Stimulated activated CD4-positive, alpha-beta T cell treated with anti-CD3 and anti-CD28 coated beads, Interleukin-4, amount 100 ng/mL, for 24 hours (primary cell): ENCODE data around the gene DNAH10.
"Not testable (repeated sequence)": the region's sequence is repeated elsewhere in the genome, so short reads cannot be mapped to it uniquely, and the experiment has no call there.

ENCODE experiments used
- DNase-seq: peaks from one replicate; pipeline ENCODE4 v3.0.0-alpha.2; 2020

The DNAH10 gene

DNA sequence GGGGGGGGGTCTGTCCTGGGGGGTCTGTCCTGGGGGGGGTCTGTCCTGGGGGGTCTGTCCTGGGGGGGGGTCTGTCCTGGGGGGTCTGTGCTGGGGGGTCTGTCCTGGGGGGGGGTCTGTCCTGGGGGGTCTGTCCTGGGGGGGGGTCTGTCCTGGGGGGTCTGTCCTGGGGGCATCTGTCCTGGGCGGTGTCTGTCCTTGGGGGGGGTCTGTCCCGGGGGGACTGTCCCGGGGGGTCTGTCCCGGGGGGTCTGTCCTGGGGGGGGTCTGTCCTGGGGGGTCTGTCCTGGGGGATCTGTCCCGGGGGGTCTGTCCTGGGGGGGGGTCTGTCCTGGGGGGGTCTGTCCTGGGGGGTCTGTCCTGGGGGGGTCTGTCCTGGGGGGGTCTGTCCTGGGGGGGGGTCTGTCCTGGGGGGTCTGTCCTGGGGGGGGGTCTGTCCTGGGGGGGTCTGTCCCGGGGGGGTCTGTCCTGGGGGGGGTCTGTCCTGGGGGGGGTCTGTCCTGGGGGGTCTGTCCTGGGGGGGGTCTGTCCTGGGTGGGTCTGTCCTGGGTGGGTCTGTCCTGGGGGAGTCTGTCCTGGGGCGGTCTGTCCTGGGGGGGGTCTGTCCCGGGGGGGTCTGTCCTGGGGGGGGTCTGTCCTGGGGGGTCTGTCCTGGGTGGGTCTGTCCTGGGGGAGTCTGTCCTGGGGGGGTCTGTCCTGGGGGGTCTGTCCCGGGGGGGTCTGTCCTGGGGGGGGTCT, 149.7 kb downstream of the DNAH10 start:
- not testable (repeated sequence) for DNase-seq

DNA sequence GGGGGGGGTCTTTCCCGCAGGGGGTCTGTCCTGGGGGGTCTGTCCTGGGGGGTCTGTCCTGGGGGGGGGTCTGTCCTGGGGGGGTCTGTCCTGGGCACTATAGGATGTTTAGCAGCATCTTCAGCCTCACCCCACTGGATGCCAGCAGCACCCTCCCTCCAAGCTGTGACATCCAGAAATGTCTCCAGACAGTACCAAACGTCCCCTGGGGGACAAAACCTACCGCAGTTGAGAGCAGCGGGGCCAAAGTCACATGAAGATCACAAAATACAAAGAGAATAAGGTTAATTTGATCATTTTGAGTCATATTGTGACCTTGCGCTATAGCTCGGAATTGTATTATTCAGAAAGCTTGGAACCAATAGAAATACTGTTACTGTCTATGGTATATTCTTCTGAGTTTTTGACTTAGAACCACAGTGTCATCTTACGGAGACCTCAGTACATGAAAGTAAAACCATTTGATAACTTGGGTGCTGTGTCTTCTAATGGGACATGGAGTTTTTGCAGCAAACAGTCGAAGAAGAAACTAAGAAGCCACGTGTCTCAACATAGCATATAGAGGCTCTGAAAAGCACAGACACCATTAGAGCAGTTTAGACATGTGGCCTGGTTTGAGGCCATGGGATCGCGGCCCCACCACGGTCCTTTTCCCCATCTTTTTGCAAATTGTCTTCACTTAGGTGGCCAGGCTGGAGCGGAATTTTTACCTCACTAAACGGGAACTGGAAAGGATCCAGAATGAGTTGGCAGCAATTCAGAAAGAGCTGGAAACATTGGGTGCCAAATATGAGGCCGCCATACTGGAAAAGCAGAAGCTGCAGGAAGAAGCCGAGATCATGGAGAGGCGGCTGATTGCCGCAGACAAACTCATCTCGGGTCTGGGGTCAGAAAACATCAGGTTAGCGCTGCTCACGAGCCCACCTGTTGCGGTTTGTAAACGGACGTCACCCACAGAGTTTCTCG, 150.6 kb downstream of the DNAH10 start:
- DNase-seq: no peak

DNA sequence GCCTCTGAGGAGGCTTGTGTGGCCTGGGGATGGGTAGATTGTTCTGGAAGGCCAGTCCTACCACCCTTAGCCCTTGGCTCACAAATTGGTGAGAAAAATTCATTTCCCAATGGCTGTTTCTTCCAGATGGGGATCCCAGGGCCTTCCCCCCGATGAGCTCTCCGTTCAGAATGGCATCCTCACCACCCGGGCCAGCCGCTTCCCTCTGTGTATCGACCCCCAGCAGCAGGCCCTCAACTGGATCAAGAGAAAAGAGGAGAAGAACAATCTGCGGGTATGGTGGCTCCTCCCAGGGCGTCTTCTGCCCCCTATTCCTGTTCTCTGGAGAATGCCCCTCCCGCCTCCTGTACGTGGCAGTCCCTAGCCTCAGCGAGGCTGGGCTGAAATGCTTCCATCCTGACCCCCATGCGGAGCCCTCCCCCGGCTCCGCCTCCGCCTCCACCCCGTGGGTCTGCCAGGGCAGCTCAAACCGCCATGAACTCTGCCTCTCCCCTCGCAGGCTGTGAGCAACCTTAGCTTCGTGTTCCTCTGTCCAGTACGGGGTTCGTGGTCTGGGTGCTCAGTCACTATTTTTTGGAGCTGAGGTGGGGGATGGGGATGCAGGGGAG, 152.7 kb downstream of the DNAH10 start:
- DNase-seq: no peak

DNA sequence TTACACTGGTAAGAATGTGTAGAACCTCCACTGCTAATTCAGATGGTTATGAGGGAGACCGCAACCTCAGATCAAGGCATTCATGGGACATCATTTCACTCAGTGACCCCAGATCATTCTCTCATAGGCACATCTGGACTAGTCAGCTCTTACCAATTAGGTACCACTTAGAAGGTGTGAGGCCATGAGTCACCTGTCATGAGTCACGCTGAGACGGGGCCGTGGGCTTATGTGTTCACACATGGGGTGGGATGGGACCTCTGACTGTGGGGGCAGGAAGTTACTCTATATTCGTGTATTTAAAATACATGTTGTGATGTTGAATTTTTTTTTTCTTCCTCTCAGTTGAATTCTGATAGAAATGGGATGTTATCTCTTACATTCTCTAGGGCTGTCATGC, 154.6 kb downstream of the DNAH10 start:
- DNase-seq: peak; percentile 74

DNA sequence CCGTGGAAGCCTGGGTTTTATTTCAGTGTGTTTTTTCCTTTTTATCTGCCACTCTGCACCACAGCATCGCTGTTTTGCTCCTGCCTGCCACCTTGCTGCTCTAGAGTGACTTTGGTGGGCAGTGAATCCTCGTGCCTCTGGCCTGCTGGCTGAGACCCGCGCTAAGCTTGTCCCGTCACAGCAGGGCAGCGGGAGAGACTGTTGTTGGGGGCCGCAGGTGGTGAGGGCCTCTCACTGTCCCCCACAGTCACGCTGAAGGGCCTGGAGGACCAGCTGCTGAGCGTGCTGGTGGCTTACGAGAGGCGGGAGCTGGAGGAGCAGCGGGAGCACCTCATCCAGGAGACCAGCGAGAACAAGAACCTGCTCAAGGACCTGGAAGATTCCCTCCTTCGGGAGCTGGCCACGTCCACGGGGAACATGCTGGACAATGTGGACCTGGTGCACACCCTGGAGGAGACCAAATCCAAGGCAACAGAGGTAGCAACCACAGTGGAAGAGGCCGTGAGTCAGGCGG, 155.3 kb downstream of the DNAH10 start:
- no peak for DNase-seq

DNA sequence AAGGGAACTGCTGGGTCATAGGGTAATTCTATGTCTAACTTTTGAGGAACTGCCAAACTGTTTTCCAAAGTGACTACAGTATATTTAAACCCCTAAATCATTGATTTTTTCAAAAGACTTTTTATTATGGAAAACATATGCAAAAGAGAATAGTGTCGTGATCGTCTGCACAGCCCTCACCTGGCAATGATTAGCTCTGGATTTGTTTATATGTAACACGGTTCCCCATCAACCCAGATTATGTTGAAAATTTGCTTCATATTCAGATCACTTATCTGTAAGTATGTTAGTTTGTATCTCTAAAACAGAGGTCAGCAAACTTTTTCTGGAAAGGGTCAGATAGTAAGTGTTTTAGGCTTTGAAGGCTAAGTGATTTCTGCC, 157.9 kb downstream of the DNAH10 start:
- no peak for DNase-seq

DNA sequence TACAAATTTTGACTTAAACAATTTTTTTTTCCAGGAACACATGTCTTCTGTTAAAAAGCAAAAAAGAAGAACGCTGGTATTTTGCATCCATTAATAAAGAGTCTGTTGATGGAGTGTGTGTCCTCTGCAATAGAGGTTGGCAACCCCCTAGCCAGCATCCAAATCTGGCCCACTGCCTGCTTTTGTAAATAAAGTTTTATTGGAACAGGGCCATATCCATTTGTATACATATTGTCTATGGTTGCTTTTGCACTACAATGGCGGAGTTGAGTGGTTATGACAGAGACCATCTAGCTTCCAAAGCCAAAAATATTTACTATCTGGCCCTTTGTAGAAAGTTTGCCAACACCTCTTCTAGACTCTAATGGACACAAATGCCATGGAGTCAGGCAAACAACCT, 160.9 kb downstream of the DNAH10 start:
- DNase-seq: no peak

DNA sequence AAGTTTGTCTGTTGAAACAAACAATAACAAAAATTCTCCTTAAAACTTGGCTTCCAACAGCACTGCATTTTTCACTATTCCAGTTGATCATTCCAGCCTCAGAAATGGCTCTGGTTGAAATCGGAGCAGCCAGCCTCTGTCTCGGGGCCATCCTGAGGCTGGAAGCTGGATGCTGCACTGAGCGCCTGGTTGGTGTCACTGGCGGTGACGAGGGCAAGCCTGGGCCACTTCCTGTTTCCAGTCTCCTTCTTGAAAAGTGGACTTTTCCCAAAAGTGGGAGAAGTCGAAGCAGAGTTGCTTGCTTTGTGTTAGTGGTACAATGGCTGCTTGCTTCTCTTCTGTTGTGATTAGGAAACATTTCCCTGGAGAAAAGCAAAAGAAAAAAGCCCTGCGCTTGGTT, 161.8 kb downstream of the DNAH10 start:
- no peak for DNase-seq

DNA sequence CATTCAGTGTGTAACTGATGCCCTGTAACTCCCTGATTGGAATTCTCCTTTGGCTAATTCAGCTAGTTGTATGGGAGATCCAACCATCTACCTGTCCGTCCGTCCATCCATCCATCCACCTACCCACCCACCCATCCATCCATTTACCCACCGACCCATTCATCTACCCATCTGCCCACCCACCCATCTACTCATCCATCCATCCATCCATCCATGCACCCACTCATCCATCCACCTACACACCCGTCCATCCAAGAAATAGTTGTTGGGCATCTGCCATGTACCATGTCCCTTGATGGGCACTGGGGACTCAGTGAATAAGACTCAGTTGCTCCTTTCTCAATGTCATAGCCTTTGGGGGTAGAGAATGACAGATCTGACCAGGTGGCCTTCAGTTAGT, 162.4 kb downstream of the DNAH10 start:
- no peak for DNase-seq

DNA sequence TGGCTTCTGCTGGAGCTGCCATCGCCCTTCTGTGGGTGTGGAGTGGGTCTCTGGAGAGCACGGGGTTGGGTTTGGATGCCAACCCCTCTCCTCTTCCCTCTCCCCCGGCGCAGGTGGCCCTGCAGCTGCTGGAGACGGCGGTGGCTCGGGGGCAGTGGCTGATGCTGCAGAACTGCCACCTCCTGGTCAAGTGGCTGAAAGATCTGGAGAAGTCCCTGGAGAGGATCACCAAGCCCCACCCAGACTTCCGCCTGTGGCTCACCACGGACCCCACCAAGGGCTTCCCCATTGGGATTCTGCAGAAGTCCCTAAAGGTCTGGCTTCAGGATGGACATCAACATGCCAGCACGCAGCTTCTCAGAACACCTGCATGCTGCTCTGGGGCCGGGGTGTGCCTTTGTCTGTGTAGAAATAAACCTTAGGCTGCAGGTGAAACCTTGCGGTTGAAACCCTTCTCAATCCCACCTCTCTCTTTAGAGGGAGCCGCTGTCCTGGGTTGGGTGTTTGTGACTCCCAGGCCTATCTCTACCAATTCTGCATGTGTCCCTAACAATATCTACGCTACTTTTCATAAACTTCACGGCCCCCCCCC, 166.3 kb downstream of the DNAH10 start:
- DNase-seq: no peak

DNA sequence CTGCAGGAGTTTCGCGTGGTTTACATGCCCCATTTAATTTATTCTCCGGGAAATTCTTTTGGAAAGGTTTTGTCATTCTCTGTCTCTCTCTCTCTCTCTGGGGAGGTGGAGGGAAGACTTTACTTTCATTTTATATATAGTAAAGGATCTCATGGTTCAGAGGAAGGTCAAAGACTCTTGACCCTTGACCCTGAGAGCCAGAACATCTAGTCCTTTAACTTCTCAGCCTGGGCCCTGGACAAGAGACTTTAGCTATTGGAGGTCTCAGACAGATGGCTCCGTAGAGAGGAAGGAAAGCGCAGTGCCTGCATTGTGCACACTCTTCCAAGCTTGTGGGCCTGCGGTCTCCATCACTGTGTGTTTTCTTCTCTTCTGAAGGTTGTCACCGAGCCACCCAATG, 166.8 kb downstream of the DNAH10 start:
- DNase-seq: no peak

DNA sequence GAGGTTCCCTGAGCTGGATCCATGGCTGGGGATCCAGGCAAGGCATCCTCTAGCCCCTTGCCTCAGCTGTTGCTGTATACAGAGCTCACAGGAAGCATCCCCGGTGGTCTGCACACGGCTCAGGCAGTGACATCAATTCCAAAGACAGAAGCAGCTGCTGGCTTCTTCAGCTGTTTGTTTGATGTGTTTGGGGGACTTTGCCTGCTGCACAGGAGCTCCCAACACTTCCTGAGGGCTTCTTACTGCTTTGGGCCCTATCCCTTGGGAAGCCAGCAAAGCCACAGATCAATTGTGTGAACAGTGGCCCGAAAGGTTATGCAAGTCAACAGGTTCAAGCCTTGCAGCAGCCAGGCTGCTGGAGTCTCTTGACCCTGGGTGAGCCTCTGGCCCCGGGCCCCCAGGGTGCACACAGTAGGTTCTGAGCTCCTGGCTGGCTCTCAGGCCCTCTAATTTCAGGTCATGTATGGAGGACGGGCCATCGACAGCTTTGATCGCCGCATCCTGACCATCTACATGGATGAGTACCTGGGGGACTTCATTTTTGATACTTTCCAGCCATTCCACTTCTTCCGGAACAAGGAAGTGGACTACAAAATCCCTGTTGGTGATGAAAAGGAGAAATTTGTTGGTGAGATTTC, 168.0 kb downstream of the DNAH10 start:
- no peak for DNase-seq

DNA sequence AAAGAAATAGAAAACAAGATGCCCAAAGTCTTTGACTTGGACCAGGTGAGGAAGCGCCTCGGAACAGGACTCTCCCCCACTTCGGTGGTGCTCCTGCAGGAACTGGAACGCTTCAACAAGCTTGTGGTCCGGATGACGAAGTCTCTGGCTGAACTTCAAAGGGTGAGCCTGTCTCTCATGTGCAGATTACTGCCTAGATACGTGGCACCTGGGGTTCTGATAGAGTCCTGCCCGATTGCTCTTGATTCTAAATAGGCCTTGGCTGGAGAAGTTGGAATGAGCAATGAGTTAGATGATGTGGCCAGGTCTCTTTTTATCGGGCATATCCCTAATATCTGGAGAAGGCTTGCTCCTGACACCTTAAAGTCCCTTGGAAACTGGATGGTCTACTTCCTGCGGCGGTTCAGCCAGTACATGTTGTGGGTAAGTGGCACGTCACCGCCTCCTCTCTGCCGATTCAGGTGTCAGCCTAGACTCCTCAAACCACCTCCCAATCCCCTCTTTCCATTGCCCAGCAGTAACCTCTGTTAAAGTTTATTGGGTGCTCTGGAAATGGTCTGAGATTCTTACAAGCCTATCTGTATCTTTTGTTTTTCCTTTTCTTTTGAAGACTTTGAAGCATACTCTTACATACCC, 169.7 kb downstream of the DNAH10 start:
- DNase-seq: peak; percentile 39

DNA sequence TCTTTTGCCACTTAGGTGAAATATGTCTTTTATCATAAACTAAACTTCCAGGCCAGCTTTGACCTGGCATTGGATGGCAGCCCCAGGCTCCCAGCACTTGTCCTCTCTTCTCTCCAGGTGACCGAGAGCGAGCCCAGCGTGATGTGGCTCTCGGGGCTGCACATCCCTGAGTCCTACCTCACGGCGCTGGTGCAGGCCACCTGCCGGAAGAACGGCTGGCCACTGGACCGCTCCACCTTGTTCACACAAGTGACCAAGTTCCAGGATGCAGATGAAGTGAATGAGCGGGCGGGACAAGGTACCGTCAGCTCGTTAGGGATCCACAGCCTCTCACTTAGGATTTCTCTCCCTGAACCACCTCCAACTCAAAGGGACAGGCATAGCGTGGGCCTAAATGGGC, 171.1 kb downstream of the DNAH10 start:
- DNase-seq: no peak

DNA sequence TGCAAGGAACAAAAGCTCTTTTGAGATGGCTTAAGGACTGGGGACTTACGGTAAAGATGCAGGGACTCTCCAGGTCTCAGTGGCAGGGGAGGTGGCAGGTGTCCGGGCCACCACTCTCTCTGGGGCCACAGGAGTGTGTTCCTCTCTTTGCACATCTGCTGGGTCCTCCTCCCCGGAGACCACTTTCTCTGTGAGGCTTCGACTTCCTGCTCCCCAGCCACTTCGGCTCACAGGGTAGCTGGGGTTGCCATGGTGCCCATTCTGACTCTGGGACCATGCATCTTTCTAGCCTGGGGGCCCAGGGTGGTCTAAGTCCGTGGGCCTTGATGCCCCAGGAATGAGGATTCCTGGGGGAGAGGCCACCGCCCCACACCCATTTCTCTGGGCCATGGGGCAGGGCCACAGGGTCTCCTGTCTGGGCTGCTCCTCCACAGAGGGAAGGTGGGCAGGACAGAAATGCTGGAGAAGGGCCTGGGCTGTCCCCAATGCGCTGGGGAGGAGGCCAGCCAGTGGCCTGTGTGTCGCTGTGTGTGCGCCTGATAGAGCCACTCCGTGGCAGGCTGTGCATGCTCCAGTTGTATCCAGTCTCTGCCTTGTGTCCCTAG, 172.0 kb downstream of the DNAH10 start:
- no peak for DNase-seq

DNA sequence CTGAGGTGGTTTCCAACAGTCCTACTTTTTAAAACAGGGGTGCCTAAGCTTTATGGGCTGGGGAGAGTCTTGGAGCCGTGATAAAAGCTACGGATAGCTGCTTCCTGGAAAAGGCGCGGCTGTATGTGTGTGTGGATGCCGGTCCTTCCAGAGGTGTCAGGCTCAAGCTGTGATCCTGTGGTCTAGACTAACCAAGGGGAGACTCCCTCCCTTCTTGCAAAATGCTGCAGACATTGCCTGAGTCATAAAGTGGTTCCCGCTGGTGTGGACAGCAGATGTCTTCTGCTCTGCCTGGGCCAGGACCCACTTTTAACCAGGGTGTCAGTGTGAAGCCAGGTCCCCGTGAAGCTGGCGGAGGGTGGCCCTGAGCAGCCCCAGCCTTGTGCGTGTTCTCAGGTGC, 172.7 kb downstream of the DNAH10 start:
- DNase-seq: no peak

DNA sequence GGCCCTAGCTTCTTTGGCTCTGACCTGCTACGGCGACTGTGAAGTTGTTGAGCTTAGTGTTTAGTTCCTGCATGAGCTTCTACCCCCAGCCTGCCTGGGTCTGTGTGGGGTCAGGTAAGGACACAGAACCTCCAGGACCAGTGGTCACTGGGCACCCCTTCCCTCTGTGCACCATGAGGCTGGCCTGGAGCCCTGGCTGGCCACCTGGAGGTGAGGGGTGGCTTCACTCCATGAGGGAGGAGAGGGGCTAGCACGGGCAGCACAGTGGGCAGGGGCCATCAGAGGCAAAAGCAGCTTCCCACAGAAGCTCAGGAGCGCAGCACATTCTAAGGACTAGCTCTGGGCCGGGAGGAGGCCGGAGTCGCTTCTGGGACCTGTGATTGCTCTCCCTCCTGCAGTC, 173.9 kb downstream of the DNAH10 start:
- no peak for DNase-seq

DNA sequence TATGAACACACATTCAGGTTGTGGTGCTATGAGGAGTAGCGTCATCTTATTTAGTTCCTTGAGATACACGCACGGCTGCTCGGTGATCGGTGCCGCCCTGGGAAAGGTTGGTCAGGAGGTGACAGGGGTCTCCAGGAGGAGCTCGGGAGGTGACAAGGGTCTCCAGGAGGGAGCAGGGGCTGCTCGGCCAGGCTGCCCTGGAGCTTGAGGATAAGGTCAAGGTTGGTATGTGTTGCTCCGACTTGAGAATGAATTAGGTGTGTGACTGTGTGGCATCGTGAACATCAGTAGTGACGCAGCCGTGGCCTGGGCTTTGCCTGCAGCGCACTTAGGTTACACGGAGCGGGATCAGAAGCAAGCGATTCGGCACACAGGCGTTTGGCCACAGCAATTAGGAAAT, 174.4 kb downstream of the DNAH10 start:
- no peak for DNase-seq

DNA sequence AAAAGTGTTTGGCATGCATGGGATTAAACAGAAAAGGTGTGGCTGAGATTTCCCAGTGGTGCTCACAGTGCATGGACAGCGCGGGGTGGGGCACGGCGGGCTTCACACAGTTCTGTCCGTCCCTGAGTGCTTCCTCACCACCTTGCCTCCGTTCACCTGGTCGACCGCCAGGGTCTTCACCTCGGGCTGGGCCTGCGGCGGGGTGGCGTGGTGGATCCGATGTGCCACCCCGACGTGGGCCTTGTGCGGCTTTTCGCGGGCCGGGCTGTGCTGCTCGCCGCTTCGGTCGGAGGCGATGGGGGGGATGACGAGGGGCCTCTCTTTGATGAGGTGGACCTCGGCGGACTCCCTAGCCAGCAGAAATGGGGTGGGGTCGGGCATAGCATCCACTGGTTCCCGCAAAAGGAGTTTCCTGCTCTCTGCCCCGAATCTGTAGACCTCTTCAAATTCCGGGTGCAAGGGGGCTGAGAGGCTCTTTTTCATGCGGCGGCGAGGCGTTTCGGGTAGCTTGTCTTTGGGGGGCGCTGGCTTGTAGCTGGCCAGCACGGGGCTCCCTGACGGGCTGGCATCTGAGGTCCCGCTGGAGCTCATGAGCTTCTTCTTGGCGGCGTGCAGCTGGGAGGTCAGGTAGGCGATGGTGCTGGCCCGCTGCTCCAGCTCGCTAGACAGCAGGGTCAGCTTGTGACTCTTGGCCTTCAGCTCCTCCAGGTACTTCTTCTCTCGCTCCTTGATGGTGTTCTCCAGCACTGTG, 175.0 kb downstream of the DNAH10 start:
- no peak for DNase-seq

DNA sequence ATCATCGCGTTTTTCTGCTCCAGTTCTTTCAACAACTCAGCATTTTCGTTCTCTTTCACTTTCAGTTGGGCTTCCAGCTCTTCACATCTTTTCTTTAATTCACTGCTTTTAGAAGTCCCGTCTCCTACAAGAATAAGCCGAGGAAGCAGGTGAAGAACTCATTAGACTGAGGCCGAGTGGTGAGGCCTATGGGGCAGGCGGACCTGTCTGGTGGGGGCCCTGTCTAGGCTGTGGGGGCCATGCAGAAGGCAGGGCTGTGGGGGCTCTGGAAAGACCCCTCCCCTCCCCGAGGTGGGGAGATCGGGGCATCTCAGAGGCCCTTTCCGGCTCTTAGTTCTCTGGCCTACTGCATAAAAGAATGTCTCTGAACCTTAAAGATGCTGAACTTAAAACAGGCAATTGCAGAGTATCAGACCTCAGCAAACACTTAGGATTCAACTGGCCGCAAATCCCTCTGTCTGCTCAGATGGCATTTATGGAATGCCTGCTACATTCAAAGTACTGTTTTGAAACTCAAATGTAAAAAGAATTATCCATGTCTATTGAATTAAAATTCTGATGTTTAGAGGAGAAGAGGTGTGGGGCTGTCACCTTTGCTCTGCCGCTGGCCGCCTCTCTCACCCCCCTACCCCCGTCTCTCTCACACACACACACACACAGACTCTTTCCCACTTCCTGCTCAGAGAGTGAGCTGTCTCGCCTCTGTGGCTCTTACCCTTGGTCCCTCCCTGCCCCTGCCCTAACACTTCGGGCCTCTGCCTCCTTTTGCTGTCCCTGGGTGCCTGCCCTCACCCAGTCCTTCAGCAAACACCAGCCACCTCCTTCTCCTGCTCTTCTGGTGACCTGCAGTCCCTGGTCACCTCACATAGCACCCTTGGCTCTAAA, 175.8 kb downstream of the DNAH10 start:
- DNase-seq: peak; percentile 45
